Activated CD4-positive, alpha-beta T cell treated with anti-CD3 and anti-CD28 coated beads for 36 hours (primary cell): Measurements from ENCODE around the gene PKD2L1. TPM values are rescaled to one million over a fixed set of nuclear protein-coding genes. Genes with fewer than 3 reads are reported as not detected.
A peak's percentile ranks its signal among the peaks of the same experiment; 100 is the strongest.
"Not testable (repeated sequence)": the region's sequence is repeated elsewhere in the genome, so short reads cannot be mapped to it uniquely, and the experiment has no call there.

Source experiments
- ATAC-seq: fragments of 200-7000 bp; cut with Tn5 transposase; one replicate; pipeline ENCODE4 v1.10.0; 2021; ENCODE audit warnings: mild to moderate bottlenecking, moderate library complexity
- CTCF ChIA-PET: fragments of 350-600 bp; sonication (Branson Sonifier 250); formaldehyde crosslinking; loops from one replicate; lab custom pipeline; 2021; ENCODE audit warnings: antibody characterized with exemption; lab: Charles Lee
- POLR2A ChIA-PET: fragments of 350-600 bp; sonication (Branson Sonifier 250); formaldehyde crosslinking; loops from one replicate; lab custom pipeline; 2021; ENCODE audit warnings: antibody characterized with exemption, inconsistent platforms; lab: Charles Lee
- DNase-seq: peaks from one replicate; pipeline ENCODE4 v3.0.0-alpha.2; 2020
- H3K27ac Mint-ChIP-seq: one replicate; pipeline ENCODE4 v1.8.0; 2021; ENCODE audit warnings: mixed read lengths
- H3K27me3 Mint-ChIP-seq: one replicate; pipeline ENCODE4 v1.8.0; 2021; ENCODE audit warnings: mixed read lengths
- H3K36me3 Mint-ChIP-seq: one replicate; pipeline ENCODE4 v1.8.0; 2021; ENCODE audit warnings: low read depth, mixed read lengths
- H3K4me1 Mint-ChIP-seq: one replicate; pipeline ENCODE4 v1.8.0; 2021; ENCODE audit warnings: mixed read lengths
- H3K4me3 Mint-ChIP-seq: one replicate; pipeline ENCODE4 v1.8.0; 2021; ENCODE audit warnings: mild to moderate bottlenecking, moderate library complexity, mixed read lengths
- H3K9me3 Mint-ChIP-seq: one replicate; pipeline ENCODE4 v1.8.0; 2021; ENCODE audit warnings: low read depth, mixed read lengths
- intact Hi-C, 2 experiments: fragments of 100-400 bp; cut with DNase I in 1 of 2; cut with micrococcal nuclease in 1 of 2; formaldehyde crosslinking; loops; one replicate each; pipeline versions ENCODE4 v1.14.2 to v1.15.1; 2022 to 2024; cut with DNase I, micrococcal nuclease
- total RNA-seq, 2 experiments: library from RNA; stranded (reverse); gene quantifications; one replicate each; pipeline ENCODE4 v1.2.3, GENCODE V29; 2021

The PKD2L1 gene
- total RNA-seq, 2 experiments from 2014 or later: not detected

DNA sequence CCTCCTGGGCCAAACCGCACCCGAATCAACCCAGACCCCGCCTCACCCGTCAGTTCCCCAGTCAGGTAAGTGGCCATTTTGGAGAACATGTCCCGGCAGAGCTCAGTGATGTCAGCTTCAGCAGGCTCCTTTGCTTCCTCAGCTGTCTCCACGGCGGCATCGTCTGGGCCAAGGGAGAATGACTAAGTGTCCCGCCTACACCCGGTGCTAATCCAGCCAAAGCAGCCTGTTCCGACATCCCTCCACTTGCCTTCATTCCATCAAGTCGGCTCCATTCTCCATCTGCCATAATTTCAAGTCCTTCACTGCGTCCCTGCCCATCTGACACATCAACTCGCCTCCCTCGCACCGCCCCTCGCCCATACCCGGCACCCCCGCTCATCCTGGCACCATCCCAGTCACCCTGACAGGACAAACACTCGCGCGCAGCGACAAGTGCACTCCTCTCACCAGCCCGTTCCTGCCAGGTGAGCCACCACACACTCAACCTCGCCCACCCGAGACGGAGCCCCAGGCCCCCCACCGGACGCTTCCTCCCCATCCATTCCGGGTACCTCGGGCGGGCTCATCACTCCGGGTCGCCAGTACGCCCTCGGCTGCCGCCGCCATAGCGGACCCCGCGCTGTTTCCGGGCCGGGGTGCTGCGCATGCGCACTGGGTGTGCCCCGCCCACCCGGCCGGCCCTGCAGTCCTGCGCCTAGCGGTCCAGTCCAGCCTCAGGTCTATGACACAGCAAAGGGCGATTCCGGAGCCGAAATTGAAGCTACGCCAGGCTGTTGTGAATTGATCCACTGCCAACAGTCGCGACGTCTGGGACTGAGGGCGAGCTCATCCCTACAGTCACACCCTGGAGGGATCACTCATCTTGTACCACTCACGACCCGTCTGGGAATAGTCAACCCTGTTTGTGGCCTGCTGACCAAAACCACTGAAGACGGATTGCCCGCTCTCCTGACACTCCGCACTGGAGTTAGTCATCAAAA is 43.7 kb downstream of the PKD2L1 start, which contains the start of gene BLOC1S2:
Gene BLOC1S2 (minus strand): TSS at position 630 of the 983 bp plus-strand sequence. CDS start 21 bp downstream, at position 609.
- peak within 1 kb of the TSS; percentile 100 for H3K27ac Mint-ChIP-seq
- intact Hi-C loops: loop anchor here (1.0 to 2.0 kb wide), 10 partner anchors 19 to 626 kb away; partner anchors contain the start of genes CWF19L1 (in 2 of the 2), CHUK (in 1 of the 2), COX15 (in 1 of the 2) and CUTC (in 1 of the 2)
- peaks cover 15% of the 10 kb centered on the region for H3K36me3 Mint-ChIP-seq
- ChIA-PET POLR2A (interaction anchor here (0.7 to 1.0 kb wide), 2 partner anchors 19 to 58 kb away, joined by 4 to 5 read pairs; partner anchors contain the start of gene CWF19L1), CTCF (no interaction called here)
- peaks cover 24% of the 10 kb centered on the region for H3K4me1 Mint-ChIP-seq
- peak; percentile 89 for ATAC-seq
- DNase-seq: peak; percentile 91
- no peaks in the 10 kb centered on the region for H3K9me3 Mint-ChIP-seq
- peak within 1 kb of the TSS; percentile 100 for H3K4me3 Mint-ChIP-seq
- no peaks in the 10 kb centered on the region for H3K27me3 Mint-ChIP-seq

DNA sequence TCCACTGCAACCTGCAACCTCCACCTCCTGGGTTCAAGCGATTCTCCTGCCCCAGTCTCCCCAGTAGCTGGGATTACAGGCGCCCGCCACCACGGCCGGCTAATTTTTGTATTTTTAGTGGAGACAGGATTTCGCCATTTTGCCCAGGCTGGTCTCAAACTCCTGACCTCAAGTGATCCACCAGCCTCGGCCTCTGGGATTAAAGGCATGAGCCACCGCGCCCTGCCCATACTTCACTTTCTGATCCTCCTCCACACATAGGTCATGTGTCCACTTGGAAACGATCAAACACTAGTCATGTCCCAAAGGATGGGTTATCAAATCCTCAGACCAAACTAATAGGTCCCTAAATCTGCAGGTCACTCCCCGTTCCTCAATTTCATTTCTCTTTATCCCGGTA is 44.7 kb downstream of the PKD2L1 start:
- H3K4me1 Mint-ChIP-seq: peaks cover 27% of the 10 kb centered on the region
- intact Hi-C loops, DNase-seq, H3K27me3 Mint-ChIP-seq, H3K9me3 Mint-ChIP-seq, ATAC-seq: not testable (repeated sequence)
- POLR2A ChIA-PET: interaction anchor here (1.0 kb wide), 1 partner anchor 18 kb away, joined by 5 read pairs; the partner anchor contains the start of gene CWF19L1
- peak overlapping the region; percentile 100 for H3K4me3 Mint-ChIP-seq
- peaks cover 21% of the 10 kb centered on the region for H3K36me3 Mint-ChIP-seq
- CTCF ChIA-PET: interaction anchor here (1.3 kb wide), 1 partner anchor 18 kb away, joined by 3 read pairs; no protein-coding TSS in a partner anchor
- H3K27ac Mint-ChIP-seq: peak overlapping the region; percentile 100

DNA sequence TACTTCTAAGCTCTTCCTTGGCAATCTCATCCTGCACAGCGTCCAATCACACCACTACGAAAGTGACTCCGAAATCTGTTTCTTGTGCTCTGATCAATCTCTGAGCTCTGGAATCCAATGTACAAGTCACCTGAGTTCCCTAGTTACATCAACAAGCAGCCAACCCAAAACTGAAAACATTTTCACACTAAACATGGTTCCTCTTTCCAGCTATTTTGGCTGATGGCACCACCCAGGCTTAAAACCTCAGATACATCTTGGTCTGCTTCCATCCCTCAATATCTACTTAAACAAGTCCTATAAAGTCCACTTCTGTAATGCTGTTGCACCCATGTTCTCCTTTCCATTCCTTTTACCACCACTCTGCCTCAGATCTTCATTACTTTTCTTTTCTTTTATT is 47.1 kb downstream of the PKD2L1 start:
- no peaks in the 10 kb centered on the region for H3K9me3 Mint-ChIP-seq
- H3K27me3 Mint-ChIP-seq: no peaks in the 10 kb centered on the region
- POLR2A ChIA-PET: interaction anchor here (0.6 kb wide), 1 partner anchor 21 kb away, joined by 4 read pairs; no protein-coding TSS in a partner anchor

DNA sequence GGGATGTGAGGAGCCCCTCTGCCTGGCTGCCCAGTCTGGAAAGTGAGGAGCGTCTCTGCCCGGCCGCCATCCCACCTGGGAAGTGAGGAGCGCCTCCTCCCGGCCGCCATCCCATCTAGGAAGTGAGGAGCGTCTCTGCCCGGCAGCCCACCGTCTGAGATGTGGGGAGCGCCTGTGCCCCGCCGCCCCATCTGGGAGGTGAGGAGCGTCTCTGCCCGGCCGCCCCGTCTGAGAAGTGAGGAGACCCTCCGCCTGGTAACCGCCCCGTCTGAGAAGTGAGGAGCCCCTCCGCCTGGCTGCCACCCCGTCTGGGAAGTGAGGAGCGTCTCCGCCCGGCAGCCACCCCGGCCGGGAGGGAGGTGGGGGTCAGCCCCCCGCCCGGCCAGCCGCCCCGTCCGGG is 53.1 kb downstream of the PKD2L1 start:
- H3K27ac Mint-ChIP-seq, intact Hi-C loops, DNase-seq, H3K4me1 Mint-ChIP-seq, H3K4me3 Mint-ChIP-seq, CTCF ChIA-PET, POLR2A ChIA-PET, H3K27me3 Mint-ChIP-seq, H3K9me3 Mint-ChIP-seq, ATAC-seq: not testable (repeated sequence)
- H3K36me3 Mint-ChIP-seq: peaks cover 35% of the 10 kb centered on the region

More for the DNA sequence above, 47.1 kb downstream of the PKD2L1 start:
- Mint-ChIP-seq H3K4me1 (peaks cover 27% of the 10 kb centered on the region), H3K4me3 (no peak overlapping the region), H3K36me3 (peaks cover 33% of the 10 kb centered on the region), H3K27ac (no peak overlapping the region)
- intact Hi-C loops: no loop called here
- ATAC-seq (no peak), DNase-seq (no peak)
- CTCF ChIA-PET: interaction anchor here (0.9 kb wide), 1 partner anchor 11 kb away, joined by 3 read pairs; no protein-coding TSS in a partner anchor

DNA sequence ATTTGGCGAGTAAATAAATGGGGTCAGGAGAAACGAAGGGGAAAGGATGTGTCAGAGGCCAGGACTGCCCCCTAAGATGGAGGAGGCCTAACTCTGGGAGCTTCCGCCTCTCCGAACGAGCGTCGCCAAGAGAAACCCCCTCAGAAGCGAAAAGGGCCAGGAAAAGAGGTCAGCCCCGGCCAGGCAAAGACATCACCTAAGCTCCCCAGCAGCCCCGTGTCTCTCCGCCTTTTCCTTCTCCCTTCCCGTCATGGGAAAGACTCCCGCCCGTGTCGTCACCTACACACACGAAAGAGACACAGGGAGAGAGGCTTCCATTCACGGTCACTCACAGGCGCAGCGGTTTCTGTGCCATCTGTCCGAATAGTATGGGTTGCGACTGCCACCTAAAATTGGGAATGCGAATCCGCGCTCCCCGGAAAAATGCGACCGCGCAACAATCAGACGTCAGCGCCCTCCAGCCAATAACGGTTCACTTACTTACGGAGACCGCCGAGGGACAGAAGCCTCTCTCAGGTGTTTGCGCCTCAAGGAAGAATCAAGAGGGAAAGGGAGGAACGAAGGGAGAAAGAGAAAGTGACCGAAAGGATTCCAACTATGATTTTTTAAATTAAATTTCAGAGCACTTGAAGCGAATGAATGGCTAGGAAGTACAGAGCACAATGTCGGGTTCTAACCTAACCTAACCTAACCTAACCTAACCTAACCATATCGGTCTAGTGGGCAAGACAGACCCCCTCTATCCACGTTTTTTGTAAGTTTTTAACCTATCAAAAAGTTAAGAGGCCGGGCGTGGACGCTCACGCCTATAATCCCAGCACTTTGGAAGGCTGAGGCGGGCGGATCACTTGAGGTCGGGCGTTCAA is 62.6 kb downstream of the PKD2L1 start, which contains the start of gene CWF19L1:
Gene CWF19L1 (minus strand): TSS at position 400 of the 866 bp plus-strand sequence. CDS start 45 bp downstream, at position 355.
- ATAC-seq (peak; percentile 92), DNase-seq (peak; percentile 86)
- peaks cover 22% of the 10 kb centered on the region for H3K4me1 Mint-ChIP-seq
- peak within 1 kb of the TSS; percentile 97 for H3K4me3 Mint-ChIP-seq
- ChIA-PET CTCF (interaction anchor here (0.6 kb wide), 1 partner anchor 27 kb away, joined by 3 read pairs; no protein-coding TSS in a partner anchor), POLR2A (interaction anchor here (0.8 to 1.0 kb wide), 2 partner anchors 18 to 20 kb away, joined by 3 to 5 read pairs; no protein-coding TSS in a partner anchor)
- no peaks in the 10 kb centered on the region for H3K27me3 Mint-ChIP-seq
- intact Hi-C loops: loop anchor here (1.0 to 5.0 kb wide), 7 partner anchors 19 to 645 kb away; partner anchors contain the start of genes BLOC1S2 (in 2 of the 2), CHUK (in 1 of the 2), COX15 (in 1 of the 2) and CUTC (in 1 of the 2)
- peak within 1 kb of the TSS; percentile 99 for H3K27ac Mint-ChIP-seq
- peaks cover 8% of the 10 kb centered on the region for H3K36me3 Mint-ChIP-seq
- no peaks in the 10 kb centered on the region for H3K9me3 Mint-ChIP-seq

DNA sequence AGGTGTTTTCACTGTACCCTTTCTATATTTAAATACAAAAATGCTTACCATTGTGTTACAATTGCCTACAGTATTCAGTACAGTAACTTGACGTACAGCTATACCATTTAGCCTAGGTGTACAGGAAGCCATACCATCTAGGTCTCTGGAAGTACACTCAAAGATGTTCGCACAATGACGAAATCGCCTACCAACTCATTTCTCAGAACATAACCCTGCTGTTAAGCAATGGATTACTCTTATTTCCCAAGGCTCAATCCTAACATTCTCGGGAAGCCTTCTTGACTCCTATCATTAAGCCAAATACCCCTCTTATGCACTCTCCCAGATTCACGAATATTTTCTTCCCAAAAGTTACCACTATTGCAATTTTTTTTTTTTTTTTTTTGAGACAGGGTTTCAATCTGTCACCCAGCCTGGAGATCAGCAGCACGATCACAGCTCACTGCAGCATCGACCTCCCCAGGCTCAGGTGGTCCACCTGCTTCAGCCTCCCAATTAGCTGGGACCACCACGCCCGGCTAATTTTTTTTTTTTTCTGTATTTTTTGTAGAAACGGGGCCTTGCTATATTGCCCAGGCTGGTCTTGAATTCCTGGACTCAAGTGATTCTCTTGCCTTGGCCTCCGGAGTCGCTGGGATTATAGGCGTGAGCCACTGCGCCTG is 64.1 kb downstream of the PKD2L1 start:
- peaks cover 26% of the 10 kb centered on the region for H3K4me1 Mint-ChIP-seq
- CTCF ChIA-PET: interaction anchor here (0.6 to 1.0 kb wide), 3 partner anchors 9 to 908 kb away, joined by 3 to 4 read pairs (median 3); no protein-coding TSS in a partner anchor
- H3K36me3 Mint-ChIP-seq: peaks cover 10% of the 10 kb centered on the region
- H3K4me3 Mint-ChIP-seq: peak overlapping the region; percentile 97
- H3K27me3 Mint-ChIP-seq: no peaks in the 10 kb centered on the region
- intact Hi-C loops: loop anchor here (2.0 to 5.0 kb wide), 3 partner anchors 21 to 646 kb away; partner anchors contain the start of genes BLOC1S2 (in 1 of the 2), COX15 (in 1 of the 2), CUTC (in 1 of the 2) and SLF2 (in 1 of the 2)
- POLR2A ChIA-PET: interaction anchor here (0.6 kb wide), 1 partner anchor 65 kb away, joined by 3 read pairs; no protein-coding TSS in a partner anchor
- peak overlapping the region; percentile 77 for H3K27ac Mint-ChIP-seq
- ATAC-seq (no peak), DNase-seq (no peak)
- no peaks in the 10 kb centered on the region for H3K9me3 Mint-ChIP-seq

DNA sequence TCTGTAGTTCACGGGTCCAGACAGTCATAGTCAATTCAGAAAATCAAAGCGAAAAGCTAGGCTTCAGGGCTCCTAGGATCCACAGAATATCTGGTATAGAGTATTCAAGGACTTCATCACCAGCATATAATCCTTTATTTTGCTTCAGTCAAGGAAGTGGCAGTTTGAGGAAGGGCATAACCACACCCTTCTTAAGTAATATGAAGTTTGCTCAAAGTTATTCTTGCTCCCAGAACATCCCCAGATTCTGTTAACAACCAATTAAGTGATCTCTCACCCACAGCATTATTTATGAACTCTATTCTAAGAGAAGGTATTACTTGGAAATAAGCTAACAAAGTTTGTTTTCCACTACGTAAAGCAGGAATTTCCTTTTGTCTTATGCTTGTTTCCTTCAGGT is 75.8 kb downstream of the PKD2L1 start:
- intact Hi-C loops: no loop called here
- Mint-ChIP-seq H3K36me3 (peaks cover 52% of the 10 kb centered on the region), H3K27ac (no peak overlapping the region), H3K4me1 (no peaks in the 10 kb centered on the region), H3K4me3 (no peak overlapping the region), H3K27me3 (no peaks in the 10 kb centered on the region), H3K9me3 (no peaks in the 10 kb centered on the region)
- CTCF ChIA-PET: interaction anchor here (1.1 kb wide), 1 partner anchor 65 kb away, joined by 3 read pairs; no protein-coding TSS in a partner anchor
- ATAC-seq: no peak
- POLR2A ChIA-PET: no interaction called here
- DNase-seq: no peak

DNA sequence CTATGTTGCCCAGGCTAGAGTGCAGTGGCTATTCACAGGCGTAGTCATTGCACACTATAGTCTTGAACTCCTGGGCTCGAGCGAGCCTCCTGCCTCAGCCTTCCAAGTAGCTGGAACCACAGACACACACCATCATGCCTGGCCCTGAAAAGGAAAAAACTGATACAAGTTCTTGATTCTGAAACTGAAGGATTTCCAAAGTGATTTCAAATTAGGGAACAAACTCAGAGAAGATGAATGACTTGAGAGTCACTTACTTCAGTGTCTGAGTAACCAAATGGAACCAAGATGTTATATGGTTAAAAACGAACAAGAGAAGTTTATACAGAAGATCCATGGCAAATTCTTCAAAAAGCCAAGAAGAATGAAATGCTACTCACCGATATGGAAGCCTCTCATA is 77.0 kb downstream of the PKD2L1 start:
- intact Hi-C loops: no loop called here
- ChIA-PET POLR2A (no interaction called here), CTCF (interaction anchor here (0.8 kb wide), 1 partner anchor 81 kb away, joined by 3 read pairs; no protein-coding TSS in a partner anchor)
- Mint-ChIP-seq H3K27ac (no peak overlapping the region), H3K27me3 (no peaks in the 10 kb centered on the region), H3K4me3 (no peak overlapping the region), H3K36me3 (peaks cover 52% of the 10 kb centered on the region), H3K4me1 (no peaks in the 10 kb centered on the region), H3K9me3 (no peaks in the 10 kb centered on the region)
- ATAC-seq: no peak
- DNase-seq: no peak

DNA sequence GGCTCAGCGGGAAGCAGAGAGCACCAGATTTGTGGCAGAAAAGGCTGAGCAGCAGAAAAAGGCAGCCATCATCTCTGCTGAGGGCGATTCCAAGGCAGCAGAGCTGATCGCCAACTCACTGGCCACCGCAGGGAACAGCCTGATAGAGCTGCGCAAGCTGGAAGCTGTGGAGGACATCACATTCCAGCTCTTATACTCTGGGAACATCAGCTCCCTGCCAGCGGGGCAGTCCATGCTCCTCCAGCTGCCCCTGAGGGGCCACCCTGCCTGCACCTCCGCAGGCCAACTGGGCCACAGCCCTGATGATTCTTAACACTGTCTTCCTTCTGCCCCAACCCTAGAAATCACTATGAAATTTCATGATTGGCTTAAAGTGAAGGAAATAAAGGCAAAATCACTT is 81.2 kb downstream of the PKD2L1 start:
- ATAC-seq (no peak), DNase-seq (no peak)
- Mint-ChIP-seq H3K27me3 (no peaks in the 10 kb centered on the region), H3K9me3 (no peaks in the 10 kb centered on the region), H3K4me3 (no peak overlapping the region), H3K4me1 (no peaks in the 10 kb centered on the region), H3K27ac (no peak overlapping the region), H3K36me3 (peaks cover 44% of the 10 kb centered on the region)
- POLR2A ChIA-PET: no interaction called here
- CTCF ChIA-PET: no interaction called here
- intact Hi-C loops: no loop called here
